GM23248 (cell line): ENCODE results near the gene JAML. TPM values are rescaled to one million over a fixed set of nuclear protein-coding genes. Genes with fewer than 3 reads are reported as not detected.

Source experiments
- DNase-seq: peaks from one replicate; pipeline ENCODE4 v3.0.0-alpha.2; 2015
- H2AFZ ChIP-seq: fragments of 200-600 bp; sonication (generic); 2 replicates; pipeline ENCODE4 v1.6.1; 2016; ENCODE audit warnings: antibody characterized with exemption
- H3F3A ChIP-seq: fragments of 200-600 bp; sonication (generic); 2 replicates; pipeline ENCODE4 v1.6.1; 2016; ENCODE audit warnings: mild to moderate bottlenecking, antibody characterized with exemption, mixed run types; ENCODE audit not compliant: insufficient read depth
- H3K27ac ChIP-seq: fragments of 200-600 bp; sonication (generic); 2 replicates; pipeline ENCODE4 v1.5.1; 2016; ENCODE audit warnings: mild to moderate bottlenecking
- H3K27me3 ChIP-seq: fragments of 200-600 bp; sonication (generic); replicated peaks from 2 replicates; pipeline ENCODE4 v1.6.1; 2016; ENCODE audit warnings: mild to moderate bottlenecking; ENCODE audit not compliant: insufficient read depth
- H3K36me3 ChIP-seq: fragments of 200-600 bp; sonication (generic); 2 replicates; pipeline ENCODE4 v1.6.1; 2016; ENCODE audit warnings: low read depth, mild to moderate bottlenecking
- H3K4me1 ChIP-seq: fragments of 200-600 bp; sonication (generic); 2 replicates; pipeline ENCODE4 v1.6.1; 2016; ENCODE audit warnings: mild to moderate bottlenecking; ENCODE audit not compliant: insufficient read depth
- H3K4me2 ChIP-seq: fragments of 200-600 bp; sonication (generic); one replicate; pipeline ENCODE4 v1.6.1; 2016; ENCODE audit warnings: mild to moderate bottlenecking; ENCODE audit not compliant: unreplicated experiment
- H3K4me3 ChIP-seq: fragments of 200-600 bp; sonication (generic); 2 replicates; pipeline ENCODE4 v1.5.1; 2016; ENCODE audit warnings: mild to moderate bottlenecking
- H3K79me2 ChIP-seq: fragments of 200-600 bp; sonication (generic); 2 replicates; pipeline ENCODE4 v1.6.1; 2016; ENCODE audit warnings: mild to moderate bottlenecking; ENCODE audit not compliant: insufficient read depth
- H3K9ac ChIP-seq: fragments of 200-600 bp; sonication (generic); 2 replicates; pipeline ENCODE4 v1.6.1; 2016; ENCODE audit warnings: mild to moderate bottlenecking
- H3K9me2 ChIP-seq: fragments of 200-600 bp; sonication (generic); 2 replicates; pipeline ENCODE4 v1.6.1; 2016; ENCODE audit warnings: mixed run types, mild to moderate bottlenecking, moderate library complexity; ENCODE audit not compliant: insufficient read depth
- H3K9me3 ChIP-seq: fragments of 200-600 bp; sonication (generic); one replicate; pipeline ENCODE4 v1.6.1; 2017; ENCODE audit warnings: low read depth
- H4K20me1 ChIP-seq: fragments of 200-600 bp; sonication (generic); 2 replicates; pipeline ENCODE4 v1.6.0; 2016; ENCODE audit not compliant: insufficient read depth
- EZH2 ChIP-seq: fragments of 200-600 bp; sonication (generic); IDR thresholded peaks from 2 replicates; pipeline ENCODE4 v1.6.1; 2018; ENCODE audit warnings: antibody characterized with exemption, mild to moderate bottlenecking; ENCODE audit not compliant: insufficient read depth, poor library complexity, severe bottlenecking
- EZH2phosphoT487 ChIP-seq: fragments of 200-600 bp; sonication (generic); IDR thresholded peaks from 2 replicates; pipeline ENCODE4 v1.6.1; 2018; ENCODE audit warnings: antibody characterized with exemption, moderate library complexity, mild to moderate bottlenecking, low read depth; ENCODE audit not compliant: insufficient read depth
- WGBS, 2 experiments: methylation state at CpG; one replicate each; pipeline ENCODE4 v1.1.6; 2015 to 2017; ENCODE audit warnings: low lambda C conversion rate in 2 of 2, low coverage in 1 of 2; ENCODE audit errors: missing lambda C conversion rate in 2 of 2; 5-methylcytosine and 5-hydroxymethylcytosine counted together
- in situ Hi-C: fragments of 300-500 bp; cut with MboI; formaldehyde crosslinking; loops from 2 replicates; pipeline ENCODE4 v1.15.0; 2020
- polyA plus RNA-seq: library from polyadenylated mRNA; unstranded; fragments of >200 nt; fragmentation: Nextera tagmentation; extraction: Ambion mirVana; gene quantifications from 2 replicates; pipeline ENCODE4 v1.2.1, GENCODE V29; 2016
- total RNA-seq: library from RNA; depleted of rRNA; stranded (reverse); fragments of >200 nt; shearing (Covaris generic); gene quantifications from 2 replicates; pipeline ENCODE4 v1.2.3, GENCODE V29; 2014

JAML gene
- total and polyA plus RNA-seq, 2 experiments from 2014 or later: not detected

DNA sequence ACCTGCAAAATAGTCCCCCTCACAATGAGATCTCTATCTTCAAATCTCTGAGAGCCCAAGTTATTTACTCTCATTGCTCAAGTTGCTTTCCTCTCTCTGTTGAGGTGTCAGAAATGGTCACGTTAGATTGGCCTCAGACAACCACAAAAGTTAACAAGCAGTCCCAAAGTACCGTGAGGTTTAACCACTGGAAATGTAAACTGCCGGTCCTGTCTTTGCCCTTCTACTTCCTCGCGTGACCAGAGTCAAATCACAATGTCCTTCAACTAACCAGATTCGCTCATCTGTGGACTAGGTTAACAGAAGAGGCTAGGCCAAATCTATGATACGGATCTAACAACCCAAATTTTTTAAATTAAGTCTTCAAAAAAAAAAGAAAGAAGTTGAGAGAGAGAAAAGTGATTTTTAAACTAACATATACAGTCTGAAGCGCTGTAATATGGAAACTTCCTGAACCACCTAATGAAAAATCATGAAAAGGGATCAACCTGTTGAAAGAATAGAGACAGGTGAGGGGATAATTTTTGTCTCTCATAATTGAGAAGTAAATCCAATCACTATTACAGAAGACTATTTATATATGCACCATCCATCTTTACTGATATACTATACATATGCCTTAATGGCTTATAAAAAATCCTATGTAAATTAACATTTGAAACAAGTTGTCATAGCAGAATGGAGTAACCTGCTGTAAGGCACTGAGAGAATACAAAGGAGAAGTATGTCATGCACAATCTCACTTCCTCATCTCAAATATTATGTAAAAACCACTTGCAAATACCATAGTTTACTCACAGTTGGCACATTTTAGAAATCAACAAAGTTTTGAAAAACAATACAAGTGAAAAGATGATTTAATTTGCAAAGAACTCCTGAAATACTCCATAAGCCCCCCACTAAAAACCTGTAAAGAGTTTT lies 3.3 kb upstream of the JAML start:
- Histone ChIP-seq H3K27me3 (peaks cover 13% of the 10 kb centered on the region), H3K9me3 (no peaks in the 10 kb centered on the region), H3K9ac (no peak overlapping the region), H3F3A (no peaks in the 10 kb centered on the region), H3K27ac (no peak overlapping the region), H3K36me3 (no peaks in the 10 kb centered on the region), H3K4me1 (no peaks in the 10 kb centered on the region), H3K4me2 (no peak overlapping the region), H3K79me2 (no peaks in the 10 kb centered on the region), H3K9me2 (no peaks in the 10 kb centered on the region), H2AFZ (no peak overlapping the region), H4K20me1 (no peaks in the 10 kb centered on the region), H3K4me3 (no peak overlapping the region)
- no peak for TF ChIP-seq EZH2
- no peak for TF ChIP-seq EZH2phosphoT487
- in situ Hi-C loops: no loop called here
- no peak for DNase-seq
- WGBS, 2 experiments: 63 to 64% methylated on average over 8 of the region's 8 CpGs

DNA sequence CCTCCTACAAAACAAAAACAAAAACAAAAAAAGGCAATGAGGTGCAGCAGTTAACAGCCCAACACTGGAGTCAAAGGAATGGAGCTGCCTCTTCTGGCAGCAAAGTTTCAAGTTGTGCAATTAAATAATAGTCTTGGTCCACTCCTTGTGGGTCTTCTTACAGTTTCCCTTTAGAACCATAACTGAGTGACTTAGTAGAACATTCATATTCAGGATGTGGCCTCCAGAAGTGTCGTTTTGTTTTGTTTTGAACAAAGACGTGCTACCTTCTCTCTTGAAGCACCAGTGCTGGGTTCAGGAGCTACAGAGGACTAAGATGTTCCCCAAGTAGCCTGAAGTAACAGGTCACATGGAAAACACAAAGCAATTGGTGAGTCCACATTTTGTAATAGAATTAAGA lies 2.0 kb upstream of the JAML start:
- Histone ChIP-seq H3F3A (no peaks in the 10 kb centered on the region), H3K4me3 (no peak overlapping the region), H2AFZ (no peak overlapping the region), H3K4me1 (no peaks in the 10 kb centered on the region), H4K20me1 (no peaks in the 10 kb centered on the region), H3K4me2 (no peak overlapping the region), H3K27ac (no peak overlapping the region), H3K79me2 (no peaks in the 10 kb centered on the region), H3K9me3 (no peaks in the 10 kb centered on the region), H3K36me3 (no peaks in the 10 kb centered on the region), H3K9ac (no peak overlapping the region), H3K27me3 (peaks cover 13% of the 10 kb centered on the region), H3K9me2 (no peaks in the 10 kb centered on the region)
- WGBS, 2 experiments: 10 to 17% methylated on average over 2 of the region's 2 CpGs
- no peak for DNase-seq
- in situ Hi-C loops: no loop called here
- TF ChIP-seq EZH2phosphoT487: no peak
- TF ChIP-seq EZH2: no peak

DNA sequence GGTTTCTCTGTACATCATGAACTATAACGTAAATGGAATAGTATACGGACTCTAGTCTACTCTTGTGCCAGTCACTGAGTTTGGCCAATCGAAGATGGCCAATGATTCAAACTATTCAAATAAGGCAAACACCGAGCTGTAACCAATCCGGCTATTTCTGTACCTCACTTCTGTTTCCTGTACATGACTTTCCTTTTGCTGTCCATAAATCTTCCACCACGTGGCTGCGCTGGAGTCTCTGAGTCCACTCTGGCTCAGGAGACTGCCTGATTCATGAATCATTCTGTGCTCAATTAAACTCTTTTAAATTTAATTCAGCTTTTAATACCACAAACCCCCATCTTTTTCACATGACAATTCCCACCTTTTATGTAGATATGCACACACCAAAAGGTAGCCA lies 1.5 kb upstream of the JAML start:
- Histone ChIP-seq H3K9me2 (no peaks in the 10 kb centered on the region), H3K4me1 (no peaks in the 10 kb centered on the region), H3K4me3 (no peak overlapping the region), H3K4me2 (no peak overlapping the region), H3K9me3 (no peaks in the 10 kb centered on the region), H3K79me2 (no peaks in the 10 kb centered on the region), H3K27ac (no peak overlapping the region), H3K27me3 (peaks cover 9% of the 10 kb centered on the region), H3K9ac (no peak overlapping the region), H2AFZ (no peak overlapping the region), H4K20me1 (no peaks in the 10 kb centered on the region), H3K36me3 (no peaks in the 10 kb centered on the region), H3F3A (no peaks in the 10 kb centered on the region)
- in situ Hi-C loops: no loop called here
- peak; percentile 12 for DNase-seq
- TF ChIP-seq EZH2 (no peak), EZH2phosphoT487 (no peak)
- 52 to 59% methylated on average over 7 of the region's 7 CpGs for WGBS, 2 experiments

DNA sequence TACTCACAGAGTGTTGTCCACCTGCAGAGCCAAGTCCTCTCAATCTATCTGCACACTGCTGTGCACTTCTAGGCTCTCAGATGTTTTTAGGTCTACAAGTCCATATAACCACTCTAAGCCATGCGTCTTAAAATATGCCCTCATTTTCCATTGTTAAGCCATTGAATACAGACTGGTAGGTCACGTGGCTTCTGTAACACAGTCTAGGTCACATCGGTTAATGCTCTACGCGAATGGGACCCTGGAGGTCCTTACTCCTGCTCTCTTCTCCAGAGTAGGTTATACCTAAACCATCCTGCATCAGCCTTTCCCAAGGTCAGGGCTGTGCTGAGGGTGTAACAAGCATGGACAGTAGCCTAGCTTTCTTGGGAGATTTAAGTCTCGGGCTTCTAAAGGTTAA lies 819 bp downstream of the JAML start:
- Histone ChIP-seq H2AFZ (no peak overlapping the region), H3K4me2 (no peak overlapping the region), H3F3A (no peaks in the 10 kb centered on the region), H3K4me1 (no peaks in the 10 kb centered on the region), H3K27ac (no peak overlapping the region), H3K9me2 (no peaks in the 10 kb centered on the region), H3K9ac (no peak overlapping the region), H3K27me3 (peaks cover 7% of the 10 kb centered on the region), H3K4me3 (no peak overlapping the region), H3K9me3 (no peaks in the 10 kb centered on the region), H3K79me2 (no peaks in the 10 kb centered on the region), H4K20me1 (no peaks in the 10 kb centered on the region), H3K36me3 (no peaks in the 10 kb centered on the region)
- no peak for DNase-seq
- no peak for TF ChIP-seq EZH2
- no peak for TF ChIP-seq EZH2phosphoT487
- in situ Hi-C loops: no loop called here
- WGBS, 2 experiments: 53 to 54% methylated on average over 6 of the region's 6 CpGs
